ENCODE results near the gene SLC18A3.

The SLC18A3 gene

DNA sequence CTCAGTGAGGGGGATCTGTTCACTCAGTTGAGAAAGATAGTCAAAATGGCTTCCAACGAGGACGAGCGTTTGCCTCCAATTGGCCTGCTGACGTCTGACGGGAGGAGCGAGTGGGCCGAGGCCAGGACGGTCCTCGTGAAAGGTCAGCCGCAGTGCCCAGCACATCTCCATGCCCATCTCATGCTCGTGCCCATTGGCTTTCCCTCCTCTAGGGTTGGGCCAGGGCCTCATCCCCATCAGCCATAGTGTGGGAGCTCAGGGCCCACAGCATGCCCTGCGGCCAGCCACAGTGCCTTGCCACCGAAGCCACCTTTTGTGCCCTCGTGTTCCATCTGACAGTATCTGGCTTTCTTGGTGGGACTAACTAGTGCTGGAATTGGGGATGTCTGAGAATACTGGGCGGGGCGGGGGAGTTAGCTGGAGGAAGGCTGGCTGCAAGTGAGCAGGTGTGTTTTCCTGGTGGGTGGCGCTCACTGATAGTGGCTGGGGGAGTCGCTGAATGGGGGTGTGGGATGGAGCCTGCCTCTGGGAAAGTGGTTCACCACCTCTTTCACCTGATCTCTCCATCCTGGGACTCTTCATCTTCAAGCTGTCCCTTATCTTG, 17.6 kb downstream of the SLC18A3 start:
- no peak for DNase-seq (ENCODE audit: low read depth)

DNA sequence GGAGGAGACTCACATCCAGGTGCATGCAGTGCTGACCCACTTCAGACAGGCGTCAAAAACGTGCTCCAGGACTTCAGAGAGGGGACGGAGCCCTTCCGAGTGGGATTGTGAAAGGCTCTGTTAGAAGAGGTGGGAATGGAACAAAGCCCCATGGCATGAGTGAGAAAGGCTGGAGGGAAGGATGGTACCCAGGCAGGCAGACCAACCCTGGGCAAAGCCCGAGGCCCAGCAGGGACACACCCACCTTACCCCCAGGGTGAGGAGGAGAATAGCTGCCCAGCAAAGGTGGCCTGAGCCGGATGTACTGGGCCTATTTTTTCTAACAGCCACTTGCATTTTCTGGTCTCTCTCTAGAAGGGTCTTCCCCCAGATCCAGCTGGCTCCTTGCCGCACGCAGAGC, 18.5 kb downstream of the SLC18A3 start:
- no peak for DNase-seq (ENCODE audit: low read depth)

DNA sequence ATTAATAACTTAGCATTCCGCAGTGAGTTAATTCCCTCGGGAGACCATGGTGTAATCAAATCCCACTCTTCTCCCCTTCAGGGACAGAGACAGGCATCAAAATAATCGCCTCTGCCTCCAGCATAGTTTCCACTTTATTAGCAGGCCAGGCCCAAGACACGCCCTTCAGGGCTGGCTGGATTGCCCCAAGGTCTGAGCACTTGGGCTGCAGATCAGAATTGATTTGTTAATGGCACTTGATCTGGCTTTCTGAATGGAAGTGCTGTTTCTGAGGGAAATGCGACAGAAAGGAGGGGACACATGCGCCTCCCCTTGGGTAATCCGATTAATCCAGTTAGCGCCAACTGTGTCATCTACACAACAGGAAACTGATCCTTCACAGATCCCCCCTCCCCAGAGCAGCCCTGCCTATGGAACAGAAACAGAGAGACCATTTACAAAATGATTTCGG, 19.3 kb downstream of the SLC18A3 start:
- no peak for DNase-seq (ENCODE audit: low read depth)

DNA sequence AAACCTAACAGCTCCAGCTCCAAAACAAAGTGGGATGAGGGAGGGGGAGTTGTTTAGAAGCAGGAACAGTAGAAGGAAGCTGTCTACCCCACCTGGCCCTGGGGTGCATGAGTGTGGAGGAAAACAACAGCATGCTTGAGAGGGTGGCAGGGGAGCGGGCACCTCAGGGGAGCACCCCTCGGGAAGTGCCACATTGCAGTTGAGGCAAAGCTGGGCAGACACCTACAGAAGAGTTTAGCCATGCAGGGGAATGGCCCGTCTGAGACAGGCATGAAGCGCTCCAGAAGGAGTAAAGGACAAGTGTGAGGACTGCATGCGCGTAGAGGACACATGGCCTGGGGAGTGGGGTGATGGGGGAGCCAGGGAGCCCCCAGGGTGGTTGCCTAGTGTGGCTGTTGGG, 21.9 kb downstream of the SLC18A3 start:
- DNase-seq (ENCODE audit: low read depth), result no peak

DNA sequence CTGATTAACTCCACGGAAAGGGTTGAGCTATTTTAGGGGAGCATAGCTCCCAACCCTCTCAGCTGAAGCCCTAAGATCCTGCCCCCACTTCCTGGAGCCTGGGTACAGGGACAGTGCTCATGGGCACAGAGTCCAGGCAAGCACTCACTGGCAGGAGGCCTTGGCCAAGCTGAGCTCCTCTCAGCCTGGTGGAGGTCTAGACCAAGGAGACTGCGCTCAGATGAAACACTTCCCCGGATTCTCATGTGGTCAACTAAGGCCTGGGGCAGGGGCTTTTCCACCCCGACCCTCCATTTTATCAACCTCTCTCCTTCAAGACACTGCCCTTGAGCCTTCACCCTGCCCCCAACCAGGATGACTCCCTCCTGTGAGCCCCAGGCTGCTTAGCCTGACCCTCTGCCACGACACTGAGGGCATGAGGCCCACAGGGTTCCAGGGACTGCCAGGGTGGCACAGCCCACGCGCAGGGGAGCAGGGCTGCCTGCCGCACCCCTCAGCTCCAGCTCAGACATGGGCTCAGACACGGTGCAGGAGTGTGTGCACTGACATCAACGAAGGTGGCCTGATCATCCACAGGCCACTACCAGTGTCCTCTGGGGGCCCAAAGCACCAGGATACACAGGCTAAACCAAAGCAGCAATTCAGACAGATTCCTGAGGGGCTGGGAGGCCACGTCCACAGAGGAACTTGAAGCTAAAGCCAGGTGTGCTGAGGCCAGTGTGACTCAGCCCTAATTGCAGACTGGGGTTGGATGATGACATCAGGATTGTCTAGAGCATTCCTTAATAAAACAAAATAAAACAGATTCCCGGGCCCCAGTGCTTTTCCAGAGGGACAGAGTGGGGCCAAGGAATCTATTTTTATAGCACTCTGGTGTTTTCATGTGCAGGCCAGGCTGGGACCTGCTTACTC, 22.6 kb downstream of the SLC18A3 start:
- no peak for DNase-seq (ENCODE audit: low read depth)

DNA sequence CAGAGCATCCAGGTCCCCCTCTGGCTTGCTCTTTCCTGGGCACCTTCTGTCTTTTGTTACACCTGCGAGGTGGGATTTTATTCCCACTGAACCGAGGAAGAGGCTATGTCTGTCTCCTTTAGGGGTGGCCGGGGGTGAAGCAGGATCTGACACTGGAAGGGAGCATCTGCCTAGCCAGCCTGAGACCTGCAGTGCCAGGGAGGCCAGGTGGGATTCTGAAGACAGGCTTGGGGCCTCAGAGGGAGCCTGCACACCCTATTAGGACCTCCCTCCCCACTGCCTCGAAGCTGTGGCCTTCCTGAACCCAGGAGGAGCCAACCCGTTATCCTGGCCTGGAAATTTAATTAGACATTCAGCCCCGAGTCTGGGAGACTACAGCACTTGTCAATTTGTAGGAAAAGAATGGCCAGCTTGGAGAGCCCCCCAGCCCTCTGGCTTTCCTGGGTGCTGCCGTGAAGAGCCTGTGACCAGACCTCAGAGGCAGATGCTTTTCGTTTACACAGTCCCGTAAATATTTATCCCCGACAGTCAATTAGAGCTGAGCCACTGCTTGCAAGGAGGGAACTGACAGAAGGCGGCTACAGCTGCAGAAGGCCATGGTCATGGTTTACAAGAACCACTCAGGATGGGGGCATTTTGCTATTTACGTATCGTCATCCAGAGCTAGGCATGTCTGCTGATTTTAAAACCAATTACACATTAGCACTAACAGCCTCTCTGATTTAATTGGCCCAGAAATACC, 23.4 kb downstream of the SLC18A3 start:
- DNase-seq (ENCODE audit: low read depth), result no peak

DNA sequence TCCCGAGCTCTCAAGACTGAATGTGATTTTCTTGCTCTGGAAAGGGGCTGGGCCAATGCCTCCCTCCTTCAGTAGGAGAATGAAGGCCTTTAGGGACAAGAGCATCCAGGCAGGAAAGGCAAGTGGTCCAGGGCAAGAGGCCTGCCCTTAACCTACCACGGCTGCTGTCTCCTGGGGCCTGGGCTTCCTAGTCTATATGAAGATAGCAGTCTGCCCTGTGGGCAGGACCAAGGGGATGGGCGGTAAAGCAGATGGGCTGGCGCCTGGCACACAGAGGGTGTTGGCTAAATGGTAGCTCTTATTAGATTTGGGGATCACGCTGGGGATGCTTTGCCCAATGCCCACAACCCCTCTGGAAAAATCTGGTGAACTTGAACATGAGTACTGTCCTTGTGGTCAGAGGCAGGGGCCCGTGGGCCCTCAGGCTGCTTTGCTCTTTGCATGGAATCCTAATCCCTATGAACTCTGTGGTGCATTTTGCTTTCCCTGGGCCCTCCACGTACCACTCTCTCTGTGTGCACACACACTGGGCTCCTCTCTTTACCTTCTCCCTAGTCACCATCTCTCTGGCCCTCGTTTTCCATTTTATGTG, 24.1 kb downstream of the SLC18A3 start:
- no peak for DNase-seq (ENCODE audit: low read depth)

DNA sequence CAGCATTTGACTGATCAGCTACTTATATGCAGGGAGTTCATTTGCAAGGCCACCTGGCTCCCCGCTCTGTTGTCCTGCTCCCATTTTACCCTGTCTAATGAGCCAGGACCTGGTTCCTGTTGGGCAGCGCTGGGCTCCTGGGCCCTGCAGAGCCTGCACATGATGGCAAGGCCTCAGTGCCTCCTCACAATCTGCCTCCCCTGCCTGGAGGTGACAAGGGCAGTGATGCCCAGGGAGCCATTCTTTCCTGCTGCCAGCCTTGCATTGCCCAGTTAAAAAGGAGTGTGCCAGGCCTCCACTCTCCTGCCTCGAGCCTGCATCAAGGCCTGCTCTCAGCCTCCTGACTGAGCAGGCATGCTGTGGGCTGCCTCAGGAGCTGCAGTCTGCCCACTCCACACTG, 32.2 kb downstream of the SLC18A3 start:
- no peak for DNase-seq (ENCODE audit: low read depth)

DNA sequence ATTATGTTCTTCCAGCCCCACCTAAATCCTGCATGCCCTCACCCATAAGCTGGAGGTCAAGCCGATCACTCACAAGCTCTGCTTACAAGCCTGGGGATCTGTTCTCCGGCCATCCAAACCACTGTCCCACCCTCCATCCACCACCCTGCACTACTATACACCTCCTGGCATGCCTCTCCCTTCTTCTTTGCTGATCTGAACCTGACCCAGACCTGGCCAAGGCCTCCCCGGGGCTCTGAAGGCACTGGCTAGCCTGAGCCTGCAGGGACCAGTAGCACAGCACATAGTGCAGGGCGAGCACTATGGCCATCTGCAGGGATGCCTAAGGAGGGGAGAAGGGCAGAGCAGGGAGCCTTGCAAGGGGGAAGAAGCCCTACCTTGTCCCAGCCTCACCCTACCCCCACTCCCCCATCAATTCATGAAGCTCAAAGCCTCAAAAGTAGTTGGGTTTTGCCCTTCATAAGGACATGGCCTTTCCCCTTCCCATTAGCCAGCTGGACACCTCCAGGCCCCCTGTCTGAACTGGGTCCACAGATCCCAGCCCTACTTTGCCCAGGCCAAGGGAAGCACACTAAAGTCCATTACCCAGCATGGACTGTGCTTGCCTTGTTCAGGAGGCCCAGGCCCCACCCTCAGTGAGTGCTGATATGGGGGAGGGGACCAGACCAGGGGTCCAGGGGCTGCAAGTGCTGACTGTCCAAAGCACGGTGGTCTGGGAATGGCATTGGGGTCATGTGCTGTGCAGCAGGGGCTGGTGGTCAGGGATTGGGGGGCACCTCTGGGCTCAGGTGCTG, 33.3 kb downstream of the SLC18A3 start:
- no peak for DNase-seq (ENCODE audit: low read depth)

DNA sequence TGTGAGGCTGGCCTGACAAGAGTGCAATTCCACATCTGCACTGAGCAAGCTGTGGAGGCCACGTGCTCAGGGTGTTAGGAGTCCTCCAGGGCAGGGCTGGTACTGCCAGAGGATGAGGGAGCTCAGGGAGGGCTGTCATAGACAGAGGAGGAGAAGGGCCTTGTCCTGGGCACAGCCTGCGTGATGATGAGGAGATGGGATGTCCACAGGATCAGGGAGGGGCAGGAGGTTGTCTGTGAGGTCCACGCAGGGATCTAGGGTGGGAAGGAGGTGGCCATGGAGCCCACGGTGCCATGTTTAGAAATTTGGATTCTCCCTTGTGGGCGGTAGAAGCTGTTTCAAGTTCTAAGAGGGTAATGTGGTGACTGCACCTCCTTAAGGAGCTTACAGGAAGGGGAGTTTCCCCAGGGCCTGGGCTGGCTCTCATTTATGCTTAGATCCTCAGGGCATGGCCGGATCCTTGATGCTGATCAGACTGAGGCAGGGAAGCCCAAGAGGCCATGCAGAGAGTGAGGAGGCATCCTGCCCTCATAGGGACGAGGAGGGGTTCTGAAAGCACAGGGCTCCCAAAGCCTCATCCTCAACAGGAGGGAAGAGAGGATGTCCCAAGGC, 34.0 kb downstream of the SLC18A3 start:
- DNase-seq (ENCODE audit: low read depth), result no peak

DNA sequence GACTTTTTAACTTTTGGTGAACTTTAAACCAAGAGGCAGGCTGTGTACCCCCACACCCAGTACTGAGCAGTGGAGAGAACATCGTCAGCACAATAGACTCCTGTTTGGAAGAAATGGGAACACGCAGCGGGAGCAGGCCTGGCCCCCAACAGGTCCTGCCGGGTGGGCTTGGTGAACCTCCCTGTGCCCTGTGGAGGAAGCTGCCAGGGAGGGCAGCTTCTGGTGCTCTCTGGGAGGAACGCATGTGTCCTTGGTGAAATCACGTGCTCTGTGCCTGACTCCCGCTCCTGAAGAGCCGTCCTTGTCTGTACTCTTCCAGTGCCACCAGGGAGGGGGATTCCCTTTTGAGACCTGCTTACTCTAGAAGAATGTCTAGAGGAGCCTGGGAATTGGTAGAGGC, 35.3 kb downstream of the SLC18A3 start:
- DNase-seq (ENCODE audit: low read depth), result no peak

DNA sequence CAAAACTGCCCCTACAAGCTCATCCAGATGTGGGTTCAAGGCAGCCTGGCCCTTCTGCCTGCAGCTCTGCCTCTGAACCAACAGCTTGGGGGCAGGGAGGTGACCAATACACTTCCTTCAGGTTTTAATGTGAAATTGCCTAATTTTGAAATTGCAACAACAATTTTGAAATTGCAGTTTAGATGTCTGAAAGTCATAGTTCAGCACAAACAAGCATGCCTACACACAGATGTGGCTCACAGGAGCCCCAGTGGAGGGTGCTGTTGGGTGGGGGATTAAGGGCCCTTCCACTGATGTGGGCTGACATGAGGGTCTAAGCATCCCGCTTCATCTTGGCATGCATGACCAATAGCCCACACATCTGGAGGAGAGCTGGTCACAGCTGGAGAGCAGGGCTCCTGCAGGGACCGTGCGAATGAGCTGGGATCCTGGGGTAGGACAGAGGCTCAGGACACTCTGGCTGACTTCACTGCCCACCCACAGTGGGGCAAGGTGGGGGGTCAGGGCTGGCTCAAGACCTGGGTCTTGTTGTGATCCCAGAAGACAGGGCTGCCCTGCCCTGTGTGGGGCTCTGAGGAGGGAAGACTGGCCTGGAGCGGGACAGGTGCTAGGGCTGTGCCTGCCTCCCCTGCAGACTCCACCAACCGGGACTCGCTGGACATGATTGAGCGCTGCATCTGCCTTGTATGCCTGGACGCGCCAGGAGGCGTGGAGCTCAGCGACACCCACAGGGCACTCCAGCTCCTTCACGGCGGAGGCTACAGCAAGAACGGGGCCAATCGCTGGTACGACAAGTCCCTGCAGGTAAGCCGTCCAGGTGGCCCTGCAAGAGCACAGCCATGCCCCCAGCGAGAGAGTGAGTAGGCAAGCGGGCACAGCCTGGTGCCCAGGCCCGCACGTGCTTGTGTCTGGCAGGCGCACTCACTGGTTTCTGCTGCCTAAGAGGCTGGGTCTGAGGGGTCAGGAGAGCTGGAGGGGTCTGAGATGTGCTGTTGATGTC, 36.1 kb downstream of the SLC18A3 start:
- DNase-seq (ENCODE audit: low read depth), result no peak

DNA sequence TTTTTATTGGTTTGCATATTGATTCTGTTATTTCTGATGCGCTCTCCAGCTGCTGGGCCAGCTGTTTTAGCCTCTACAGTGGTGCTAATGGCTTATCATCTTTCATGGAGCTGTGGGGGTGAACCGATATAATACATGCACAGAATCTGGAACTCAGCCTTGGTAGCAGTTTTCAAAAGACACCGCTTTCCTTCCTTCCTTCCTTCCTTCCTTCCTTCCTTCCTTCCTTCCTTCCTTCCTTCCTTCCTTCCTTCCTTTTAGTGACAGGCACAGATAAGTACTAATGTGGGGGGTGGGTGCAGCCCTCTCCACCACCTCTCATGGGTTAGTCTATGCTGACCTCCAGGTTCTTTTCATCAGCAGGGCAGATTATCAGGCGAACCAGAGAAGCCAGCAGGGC, 37.4 kb downstream of the SLC18A3 start:
- DNase-seq (ENCODE audit: low read depth), result no peak

DNA sequence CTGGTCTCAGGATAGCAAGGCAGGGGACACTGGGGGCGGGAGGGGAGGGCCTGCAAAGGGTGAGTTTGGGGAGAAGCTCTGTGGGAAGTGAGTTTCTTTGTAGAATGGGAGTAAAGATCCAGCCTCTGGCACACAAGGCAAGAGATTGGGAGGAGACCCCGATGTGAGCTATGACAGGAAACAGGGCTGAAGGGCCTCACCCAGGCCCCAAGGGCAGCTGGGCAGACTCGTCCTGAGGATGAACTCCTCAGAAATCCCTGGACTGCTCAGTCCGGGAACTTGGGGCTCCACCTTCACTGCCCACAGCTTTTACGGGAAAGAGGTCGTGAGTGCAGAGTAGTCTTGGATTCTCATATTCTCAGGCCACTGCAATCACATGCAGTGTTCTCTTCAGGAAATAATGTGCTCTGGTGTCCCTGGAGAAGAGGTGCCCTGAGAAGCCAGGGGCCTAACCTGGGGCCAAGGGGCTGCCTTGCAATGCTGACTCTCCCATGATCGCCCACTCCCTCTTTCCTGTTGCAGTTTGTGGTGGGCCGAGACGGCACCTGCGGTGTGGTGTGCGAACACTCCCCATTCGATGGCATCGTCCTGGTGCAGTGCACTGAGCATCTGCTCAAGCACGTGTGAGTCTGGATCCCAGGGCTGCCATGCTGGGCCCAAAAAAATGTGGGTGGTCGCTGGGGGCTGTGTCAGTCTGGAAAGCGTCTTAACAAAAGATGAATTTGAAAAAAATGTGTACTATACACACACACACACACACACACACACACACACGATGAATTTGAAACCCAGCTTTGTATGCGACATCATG, 38.1 kb downstream of the SLC18A3 start:
- DNase-seq (ENCODE audit: low read depth), result no peak

DNA sequence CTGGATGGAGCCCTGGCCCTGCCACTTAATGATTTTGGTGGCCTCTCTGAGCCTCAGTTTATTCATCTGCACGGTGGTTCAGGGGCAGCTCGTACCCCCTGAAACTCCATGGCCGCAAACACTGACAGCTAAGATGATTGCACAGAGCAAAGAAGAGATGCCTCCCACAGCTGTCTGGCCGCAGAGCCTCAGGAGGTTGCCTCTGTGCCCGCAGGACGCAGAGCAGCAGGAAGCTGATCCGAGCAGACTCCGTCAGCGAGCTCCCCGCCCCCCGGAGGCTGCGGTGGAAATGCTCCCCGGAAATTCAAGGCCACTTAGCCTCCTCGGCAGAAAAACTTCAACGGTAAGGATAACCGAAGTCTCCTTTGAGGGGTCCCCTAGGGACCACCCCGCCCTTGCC, 39.2 kb downstream of the SLC18A3 start:
- DNase-seq (ENCODE audit: low read depth), result no peak

DNA sequence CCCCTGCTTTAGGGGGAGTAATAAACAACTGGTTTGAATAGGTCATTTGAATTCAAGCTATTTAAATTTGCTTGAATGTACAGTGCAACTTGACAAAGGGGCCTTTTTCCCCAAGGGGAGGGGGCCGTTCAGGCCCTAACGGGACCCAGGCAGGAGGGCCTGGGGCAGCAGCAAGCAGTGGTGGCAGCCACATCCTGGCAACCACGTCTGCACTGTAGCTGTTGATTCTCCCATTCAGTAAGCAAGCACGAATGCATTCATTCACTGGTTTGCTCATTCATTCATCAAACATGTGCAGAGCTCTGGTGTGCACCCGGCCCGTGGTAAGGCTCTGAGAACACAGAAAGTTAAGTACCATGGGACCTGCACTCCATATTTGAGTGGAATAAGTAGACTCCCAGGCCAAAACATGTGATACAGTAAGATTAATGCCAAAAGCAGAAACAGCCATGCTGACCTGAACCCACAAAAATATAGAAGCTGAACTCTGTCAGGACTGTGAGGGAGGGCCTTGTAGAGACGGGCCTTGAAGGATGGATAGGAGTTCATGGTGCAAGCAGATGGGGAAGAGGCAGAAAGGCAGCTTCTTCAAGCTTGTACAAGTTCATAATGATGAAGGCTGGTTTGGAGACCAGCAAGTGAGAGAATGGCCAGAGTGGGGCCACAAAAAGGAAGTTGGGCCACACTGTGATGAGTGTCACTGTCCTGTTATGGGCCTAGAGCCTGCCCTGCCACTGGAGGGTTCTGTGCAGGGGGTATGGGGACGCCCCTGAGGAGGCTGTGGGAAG, 40.0 kb downstream of the SLC18A3 start:
- no peak for DNase-seq (ENCODE audit: low read depth)

DNA sequence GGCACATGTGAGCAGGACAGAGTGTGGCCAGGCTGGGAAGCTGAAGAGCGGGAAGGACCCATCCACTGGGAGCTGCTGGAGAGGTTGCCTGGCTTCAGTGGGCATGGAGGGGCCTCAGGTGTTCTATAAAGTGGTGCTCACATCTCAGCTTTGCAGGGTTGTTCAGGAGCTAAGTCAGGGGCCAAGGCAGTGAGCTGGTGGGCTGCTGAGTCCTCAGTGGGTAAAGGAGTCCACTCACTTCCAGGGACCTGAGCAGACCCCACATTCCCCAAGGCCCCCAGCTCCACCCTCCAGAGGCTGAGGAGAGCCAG, 40.6 kb downstream of the SLC18A3 start:
- no peak for DNase-seq (ENCODE audit: low read depth)

DNA sequence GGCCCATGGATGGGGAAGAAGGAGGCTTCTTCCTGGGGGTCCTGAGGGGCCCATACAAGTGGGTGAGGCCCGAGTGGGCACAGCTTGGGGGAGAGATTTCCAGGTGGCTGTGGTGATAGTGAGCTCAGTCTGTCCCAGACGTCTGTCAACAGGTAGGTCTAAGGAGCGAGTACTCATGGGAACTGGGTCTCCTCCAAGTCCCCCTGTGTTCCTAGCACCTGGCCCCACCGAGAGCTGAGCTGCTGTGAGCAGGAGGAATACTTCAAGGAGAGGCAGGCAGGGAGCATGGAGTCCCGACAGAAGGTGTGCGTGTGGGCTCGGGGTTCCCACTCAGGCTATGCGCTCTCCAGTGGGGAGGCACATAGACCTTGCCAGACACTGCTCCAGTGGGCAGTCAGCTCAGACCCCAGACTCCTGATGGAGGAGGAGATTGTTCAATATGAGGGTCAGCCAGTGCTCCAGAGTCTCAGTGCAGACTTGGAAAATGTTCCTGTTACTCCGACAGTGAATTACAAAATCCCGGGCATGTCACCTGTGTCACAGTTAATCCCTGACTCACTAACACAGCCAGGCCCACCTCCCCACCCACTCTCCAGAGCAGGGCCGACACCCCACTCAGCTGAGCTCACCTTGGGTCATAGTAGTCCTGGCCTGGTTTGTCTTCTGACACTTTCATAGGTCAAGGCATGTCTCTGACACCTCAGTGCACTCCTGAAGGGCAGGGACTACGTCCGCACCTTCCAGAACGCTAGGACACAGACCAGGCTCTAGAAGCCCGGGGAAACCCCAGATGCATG, 41.1 kb downstream of the SLC18A3 start:
- no peak for DNase-seq (ENCODE audit: low read depth)

Measured in stimulated activated CD8-positive, alpha-beta memory T cell treated with anti-CD3 and anti-CD28 coated beads, Interleukin-7, amount 100 ng/mL, for 24 hours (primary cell).